ENCODE results near the gene CAPN10. TPM values are rescaled to one million over a fixed set of nuclear protein-coding genes. Genes with fewer than 3 reads are reported as not detected.
A peak's percentile ranks its signal among the peaks of the same experiment; 100 is the strongest.

CAPN10 gene
- total RNA-seq, 1 experiment from 2014 or later: 5.7 TPM

GRCh38 chr2:240622531-240623235, 36.1 kb downstream of the CAPN10 start:
- no peak for DNase-seq (ENCODE audit: low spot score)

DNA sequence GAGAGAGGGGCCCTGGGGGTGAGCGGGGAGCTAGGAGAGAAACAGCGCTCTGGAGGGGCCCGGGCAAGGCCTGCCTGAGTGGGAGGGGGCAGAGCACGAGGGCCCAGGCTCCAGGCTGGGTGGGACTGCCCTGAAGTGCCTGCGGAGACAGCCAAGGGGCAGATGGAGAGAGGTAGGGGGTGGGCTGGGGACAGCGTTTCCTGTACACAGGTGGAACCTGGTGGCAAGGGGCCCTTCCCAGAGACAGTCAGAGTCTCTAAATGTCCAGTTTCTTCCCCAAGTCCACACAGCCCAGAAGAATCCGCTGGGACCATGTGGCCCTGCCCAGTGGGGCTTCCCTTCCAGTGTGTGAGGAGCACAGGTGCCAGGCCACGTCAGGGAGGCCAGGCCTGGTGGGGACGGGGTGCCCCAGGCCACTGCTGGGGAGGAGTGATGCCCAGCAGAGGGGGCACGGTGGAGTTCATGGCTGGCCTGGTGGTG, 37.0 kb downstream of the CAPN10 start:
- no peak for DNase-seq (ENCODE audit: low spot score)

GRCh38 chr2:240624011-240624949, 37.7 kb downstream of the CAPN10 start:
- DNase-seq (ENCODE audit: low spot score): no peak

- DNase-seq (ENCODE audit: low spot score): peak; percentile 51
These were observed 38.6 kb downstream of the CAPN10 start, which contains the start of gene GPR35 for GRCh38 chr2:240624950-240625621. Gene GPR35 (plus strand): TSS chr2:240625480. CDS start chr2:240629953, 4,473 bp downstream.

DNA sequence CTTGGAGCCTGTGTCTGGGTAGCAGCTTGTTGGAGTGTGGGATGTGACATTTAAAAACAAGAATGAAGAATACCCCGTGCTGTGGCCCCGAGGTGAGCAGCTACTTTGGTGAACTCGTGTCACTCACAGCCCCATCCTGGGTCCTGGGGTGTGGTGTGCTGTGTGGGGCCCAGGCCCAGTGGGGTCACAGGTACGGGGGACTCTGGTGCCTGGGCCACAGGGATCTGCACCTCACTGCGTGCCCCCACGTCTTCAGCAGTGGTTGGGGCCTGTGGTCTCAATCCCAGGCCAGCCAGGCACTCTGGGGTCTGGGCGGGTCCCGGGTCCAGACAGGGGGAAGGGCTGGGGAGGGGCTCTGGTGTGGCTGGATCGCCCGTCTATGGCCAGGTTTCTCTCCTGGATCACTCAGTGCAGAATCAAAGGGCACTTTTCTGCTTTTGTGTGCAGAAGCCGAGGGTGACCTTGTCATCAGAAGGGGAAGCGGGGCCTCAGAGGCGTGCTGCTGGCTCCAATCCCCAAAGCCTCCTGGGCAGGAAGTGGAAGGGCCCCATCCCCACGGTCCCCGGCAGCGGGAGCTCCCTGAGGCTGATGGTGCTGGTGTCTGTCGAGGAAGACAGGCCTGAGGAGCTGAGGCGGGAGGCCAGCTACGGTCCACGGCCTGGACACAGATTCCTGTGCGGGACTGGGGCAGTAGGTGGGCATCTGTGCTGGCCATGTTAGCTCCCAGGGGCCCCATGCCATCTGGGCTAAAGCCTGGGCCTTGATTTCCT, 40.2 kb downstream of the CAPN10 start:
- DNase-seq (ENCODE audit: low spot score): no peak

DNA sequence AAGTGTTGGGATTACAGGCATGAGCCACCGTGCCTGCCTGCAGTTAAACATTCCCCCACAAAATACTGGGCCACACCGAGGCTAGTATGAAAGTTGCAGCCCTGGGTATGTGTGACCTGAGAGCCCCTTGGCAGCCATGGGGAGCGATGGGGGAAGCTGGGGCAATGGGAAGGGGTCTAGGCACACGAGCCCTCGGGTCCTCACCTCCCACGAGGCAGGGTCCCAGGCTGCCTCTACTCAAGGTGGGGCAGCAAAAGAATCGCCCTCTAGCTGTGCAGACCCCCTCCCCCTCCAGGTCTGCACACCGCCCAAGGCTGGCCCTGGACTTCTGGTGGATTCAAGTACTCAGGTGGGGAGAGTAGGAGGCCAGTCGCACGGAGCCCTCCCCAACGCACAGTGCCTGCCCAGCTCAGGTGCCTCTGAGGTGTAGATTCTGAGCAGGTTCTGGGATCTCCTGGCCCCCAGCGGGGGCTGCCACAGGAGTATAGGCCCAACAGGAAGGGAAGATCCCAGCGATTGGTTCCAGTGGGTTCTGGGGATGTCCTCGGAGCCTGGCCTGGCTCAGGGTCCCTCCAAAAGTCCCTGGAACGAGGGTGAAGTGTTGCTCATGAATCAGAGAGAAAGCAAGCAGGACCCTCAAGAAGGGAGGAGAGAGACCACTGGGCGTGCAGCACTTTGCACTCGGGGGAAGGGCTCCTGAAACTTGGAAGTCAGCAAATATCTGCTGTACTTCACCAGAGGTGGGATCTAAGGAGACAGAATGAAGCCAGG, 41.4 kb downstream of the CAPN10 start:
- DNase-seq (ENCODE audit: low spot score): no peak

DNA sequence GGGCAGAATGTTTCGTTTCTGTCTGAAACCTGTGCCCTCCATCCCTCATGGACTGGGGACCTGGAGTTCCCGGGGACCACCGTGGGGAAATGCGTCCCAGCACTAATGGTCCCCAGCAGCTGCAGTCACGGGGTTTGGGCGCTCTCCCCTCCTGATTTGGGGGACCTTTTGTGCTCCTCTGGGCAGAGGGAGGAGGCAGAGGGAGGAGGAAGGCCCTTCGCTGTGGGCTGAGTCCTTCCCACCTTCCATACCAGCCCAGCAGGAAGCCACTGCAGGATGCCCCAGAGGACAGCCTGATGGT, 41.9 kb downstream of the CAPN10 start:
- DNase-seq (ENCODE audit: low spot score): no peak

GRCh38 chr2:240628808-240629618, 42.5 kb downstream of the CAPN10 start:
- DNase-seq (ENCODE audit: low spot score): no peak

DNA sequence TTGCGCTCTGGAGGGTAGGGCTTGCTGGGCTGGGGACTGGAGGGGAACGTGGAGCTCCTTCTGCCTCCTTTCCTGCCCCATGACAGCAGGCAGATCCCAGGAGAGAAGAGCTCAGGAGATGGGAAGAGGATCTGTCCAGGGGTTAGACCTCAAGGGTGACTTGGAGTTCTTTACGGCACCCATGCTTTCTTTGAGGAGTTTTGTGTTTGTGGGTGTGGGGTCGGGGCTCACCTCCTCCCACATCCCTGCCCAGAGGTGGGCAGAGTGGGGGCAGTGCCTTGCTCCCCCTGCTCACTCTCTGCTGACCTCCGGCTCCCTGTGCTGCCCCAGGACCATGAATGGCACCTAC, 43.1 kb downstream of the CAPN10 start:
- no peak for DNase-seq (ENCODE audit: low spot score)

DNA sequence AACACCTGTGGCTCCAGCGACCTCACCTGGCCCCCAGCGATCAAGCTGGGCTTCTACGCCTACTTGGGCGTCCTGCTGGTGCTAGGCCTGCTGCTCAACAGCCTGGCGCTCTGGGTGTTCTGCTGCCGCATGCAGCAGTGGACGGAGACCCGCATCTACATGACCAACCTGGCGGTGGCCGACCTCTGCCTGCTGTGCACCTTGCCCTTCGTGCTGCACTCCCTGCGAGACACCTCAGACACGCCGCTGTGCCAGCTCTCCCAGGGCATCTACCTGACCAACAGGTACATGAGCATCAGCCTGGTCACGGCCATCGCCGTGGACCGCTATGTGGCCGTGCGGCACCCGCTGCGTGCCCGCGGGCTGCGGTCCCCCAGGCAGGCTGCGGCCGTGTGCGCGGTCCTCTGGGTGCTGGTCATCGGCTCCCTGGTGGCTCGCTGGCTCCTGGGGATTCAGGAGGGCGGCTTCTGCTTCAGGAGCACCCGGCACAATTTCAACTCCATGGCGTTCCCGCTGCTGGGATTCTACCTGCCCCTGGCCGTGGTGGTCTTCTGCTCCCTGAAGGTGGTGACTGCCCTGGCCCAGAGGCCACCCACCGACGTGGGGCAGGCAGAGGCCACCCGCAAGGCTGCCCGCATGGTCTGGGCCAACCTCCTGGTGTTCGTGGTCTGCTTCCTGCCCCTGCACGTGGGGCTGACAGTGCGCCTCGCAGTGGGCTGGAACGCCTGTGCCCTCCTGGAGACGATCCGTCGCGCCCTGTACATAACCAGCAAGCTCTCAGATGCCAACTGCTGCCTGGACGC, 43.6 kb downstream of the CAPN10 start:
- DNase-seq (ENCODE audit: low spot score): no peak

DNA sequence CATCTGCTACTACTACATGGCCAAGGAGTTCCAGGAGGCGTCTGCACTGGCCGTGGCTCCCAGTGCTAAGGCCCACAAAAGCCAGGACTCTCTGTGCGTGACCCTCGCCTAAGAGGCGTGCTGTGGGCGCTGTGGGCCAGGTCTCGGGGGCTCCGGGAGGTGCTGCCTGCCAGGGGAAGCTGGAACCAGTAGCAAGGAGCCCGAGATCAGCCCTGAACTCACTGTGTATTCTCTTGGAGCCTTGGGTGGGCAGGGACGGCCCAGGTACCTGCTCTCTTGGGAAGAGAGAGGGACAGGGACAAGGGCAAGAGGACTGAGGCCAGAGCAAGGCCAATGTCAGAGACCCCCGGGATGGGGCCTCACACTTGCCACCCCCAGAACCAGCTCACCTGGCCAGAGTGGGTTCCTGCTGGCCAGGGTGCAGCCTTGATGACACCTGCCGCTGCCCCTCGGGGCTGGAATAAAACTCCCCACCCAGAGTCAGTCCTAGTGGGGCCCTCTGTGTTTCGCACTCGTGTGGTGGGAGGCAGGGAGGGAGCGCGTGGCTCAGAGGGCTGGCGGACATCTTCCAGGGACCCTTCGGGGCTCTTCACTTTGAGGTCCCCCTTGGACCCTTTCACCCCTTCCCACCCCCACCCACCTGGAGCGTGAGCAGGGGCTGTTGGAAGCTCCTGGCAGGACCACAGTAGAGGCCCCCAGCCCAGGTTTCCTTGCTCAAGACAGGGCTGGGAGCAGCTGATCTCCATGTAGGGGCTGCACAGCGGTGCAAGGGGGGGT, 44.4 kb downstream of the CAPN10 start:
- no peak for DNase-seq (ENCODE audit: low spot score)

- no peak for DNase-seq (ENCODE audit: low spot score)
These were observed 45.2 kb downstream of the CAPN10 start for GRCh38 chr2:240631548-240632305.

GRCh38 chr2:240632306-240632721, 45.8 kb downstream of the CAPN10 start:
- no peak for DNase-seq (ENCODE audit: low spot score)

GRCh38 chr2:240635121-240635997, 48.8 kb downstream of the CAPN10 start:
- no peak for DNase-seq (ENCODE audit: low spot score)

GRCh38 chr2:240635998-240636547, 49.5 kb downstream of the CAPN10 start:
- DNase-seq (ENCODE audit: low spot score): no peak

DNA sequence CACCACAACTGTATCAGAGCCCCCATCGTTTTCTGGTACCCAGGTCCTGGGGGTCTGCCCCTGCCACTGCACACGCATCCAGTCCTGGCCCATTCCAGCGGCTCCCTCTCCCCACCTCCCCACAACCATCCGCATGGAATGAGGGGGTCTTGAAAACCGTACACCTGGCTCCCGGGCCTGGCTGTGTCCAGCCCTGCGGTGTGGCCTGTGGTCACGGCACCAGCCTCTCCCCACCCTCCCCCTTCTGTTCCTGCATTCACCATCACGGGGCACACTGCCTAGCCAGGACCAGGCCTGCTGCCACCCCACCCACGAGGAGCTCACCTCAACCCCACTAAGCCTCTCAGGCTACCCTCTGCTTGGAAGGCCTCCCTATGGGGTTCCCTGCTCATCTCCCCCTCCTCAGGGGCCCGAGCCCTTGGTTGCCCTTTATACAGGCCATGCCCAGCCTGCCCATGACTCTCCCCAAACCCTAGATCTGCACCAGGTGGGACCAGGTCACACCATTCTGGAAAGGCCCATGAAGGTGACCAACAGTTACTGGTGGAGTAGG, 50.1 kb downstream of the CAPN10 start:
- no peak for DNase-seq (ENCODE audit: low spot score)
